ENCODE results near the gene EPG5.

- TF ChIP-seq CTCF (IDR thresholded peaks at IDR 0.05; ENCODE audit: low read length) (no peak), EZH2 (IDR thresholded peaks at IDR 0.05; ENCODE audit: borderline replicate concordance, low read length) (no peak)
These were observed 141.0 kb downstream of the EPG5 start for GRCh38 chr18:45826084-45826483.

Data from OCI-LY1 (cell line).